Measurements from ENCODE around the gene TRIO. TPM values are rescaled to one million over a fixed set of nuclear protein-coding genes. Genes with fewer than 3 reads are reported as not detected.
A peak's percentile ranks its signal among the peaks of the same experiment; 100 is the strongest.

Gene TRIO
- total RNA-seq, 1 donor from 2014 or later, result 163 TPM

DNA sequence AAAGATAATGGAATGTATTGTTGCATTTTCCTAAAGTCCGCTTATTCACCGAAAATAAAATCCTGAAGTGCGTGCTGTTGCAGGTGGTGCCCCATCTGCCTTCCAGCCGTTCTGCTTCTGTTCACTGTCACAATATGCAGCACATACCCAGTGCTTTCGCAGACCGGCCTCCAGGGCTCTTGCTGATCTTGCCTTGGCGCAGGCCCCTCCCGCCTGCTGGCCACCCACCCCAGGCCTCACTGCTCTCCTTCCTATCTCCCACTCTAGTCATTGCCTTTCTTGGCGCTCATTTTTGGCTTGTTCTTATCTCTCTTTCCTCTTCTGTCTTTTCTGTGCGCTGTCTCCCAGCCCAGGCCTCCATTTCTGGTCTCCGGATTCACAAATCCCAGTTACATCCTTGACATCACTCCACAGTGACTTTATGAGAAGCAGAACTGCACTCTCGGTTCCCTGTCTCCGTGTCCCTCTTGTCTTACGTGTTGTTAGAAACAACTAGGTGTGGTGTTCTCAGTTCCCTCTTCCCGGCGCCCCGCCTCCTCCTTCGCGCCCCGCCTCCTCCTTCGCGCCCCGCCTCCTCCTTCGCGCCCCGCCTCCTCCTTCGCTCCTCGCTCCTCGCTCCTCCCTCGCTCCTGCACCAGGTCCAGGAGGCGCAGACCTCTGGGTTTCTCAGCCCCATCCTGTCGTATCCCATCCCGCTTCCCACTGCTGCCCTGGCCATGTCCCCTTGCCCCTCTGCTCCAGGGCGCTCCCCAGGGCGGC is 236.8 kb downstream of the TRIO start:
- DNase-seq (ENCODE audit: low spot score, unreplicated experiment), result no peak

DNA sequence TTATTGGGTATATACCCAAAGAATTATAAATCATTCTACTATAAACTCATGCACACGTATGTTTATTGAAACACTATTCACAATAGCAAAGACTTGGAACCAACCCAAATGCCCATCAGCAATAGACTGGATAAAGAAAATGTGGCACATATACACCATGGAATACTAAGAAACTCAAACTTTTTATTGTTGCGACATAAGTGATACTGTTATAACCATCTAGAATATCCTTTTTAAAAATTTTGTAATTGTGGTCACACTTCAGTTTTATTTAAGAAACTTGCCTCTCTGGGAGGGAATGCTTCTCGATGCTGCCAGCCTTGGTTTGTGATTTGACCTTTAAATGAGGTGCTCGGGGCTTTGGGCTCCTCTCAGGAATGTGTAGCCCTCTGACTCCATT is 237.6 kb downstream of the TRIO start:
- TF ChIP-seq CTCF (IDR thresholded peaks at IDR 0.05; ENCODE audit: unreplicated experiment), result no peak
- H3K4me1 Mint-ChIP-seq (ENCODE audit: low read depth), result no peaks in the 10 kb centered on the region
- H3K27ac Mint-ChIP-seq, result no peak overlapping the region
- peaks cover 35% of the 10 kb centered on the region for H3K36me3 Mint-ChIP-seq (ENCODE audit: insufficient read depth)
- no peaks in the 10 kb centered on the region for H3K9me3 Mint-ChIP-seq (ENCODE audit: low read depth)
- no peak for DNase-seq (ENCODE audit: low spot score, unreplicated experiment)
- no peaks in the 10 kb centered on the region for H3K27me3 Mint-ChIP-seq
- no peak overlapping the region for H3K4me3 Mint-ChIP-seq (ENCODE audit: low read depth)

More for the DNA sequence above, 236.8 kb downstream of the TRIO start:
- Mint-ChIP-seq H3K9me3 (ENCODE audit: low read depth) (no peaks in the 10 kb centered on the region), H3K36me3 (ENCODE audit: insufficient read depth) (peaks cover 36% of the 10 kb centered on the region), H3K27me3 (no peaks in the 10 kb centered on the region), H3K4me3 (ENCODE audit: low read depth) (no peak overlapping the region), H3K27ac (peak overlapping the region; percentile 44), H3K4me1 (ENCODE audit: low read depth) (no peaks in the 10 kb centered on the region)
- TF ChIP-seq CTCF (IDR thresholded peaks at IDR 0.05; ENCODE audit: unreplicated experiment), result no peak

DNA sequence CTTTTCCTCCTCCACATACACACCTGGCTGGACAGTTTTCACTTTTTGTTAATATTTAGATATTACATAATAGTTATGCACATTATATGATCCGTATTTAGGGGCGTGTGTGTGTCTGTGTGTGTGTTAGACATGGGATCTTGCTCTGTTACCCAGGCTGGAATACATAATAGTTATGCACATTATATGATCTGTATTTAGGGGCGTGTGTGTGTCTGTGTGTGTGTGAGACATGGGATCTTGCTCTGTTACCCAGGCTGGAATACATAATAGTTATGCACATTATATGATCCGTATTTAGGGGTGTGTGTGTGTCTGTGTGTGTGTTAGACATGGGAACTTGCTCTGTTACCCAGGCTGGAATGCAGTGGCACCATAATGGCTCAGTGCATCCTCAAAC is 239.5 kb downstream of the TRIO start:
- peaks cover 39% of the 10 kb centered on the region for H3K36me3 Mint-ChIP-seq (ENCODE audit: insufficient read depth)

GRCh38 chr5:14383923-14384322 is 240.8 kb downstream of the TRIO start:
- Mint-ChIP-seq H3K9me3 (ENCODE audit: low read depth) (no peaks in the 10 kb centered on the region), H3K27ac (peak overlapping the region; percentile 14), H3K4me1 (ENCODE audit: low read depth) (no peaks in the 10 kb centered on the region), H3K27me3 (no peaks in the 10 kb centered on the region), H3K4me3 (ENCODE audit: low read depth) (no peak overlapping the region), H3K36me3 (ENCODE audit: insufficient read depth) (peaks cover 38% of the 10 kb centered on the region)
- no peak for DNase-seq (ENCODE audit: low spot score, unreplicated experiment)
- TF ChIP-seq CTCF (IDR thresholded peaks at IDR 0.05; ENCODE audit: unreplicated experiment), result no peak

More for the DNA sequence above, 239.5 kb downstream of the TRIO start:
- H3K9me3 Mint-ChIP-seq (ENCODE audit: low read depth), result no peaks in the 10 kb centered on the region
- H3K4me1 Mint-ChIP-seq (ENCODE audit: low read depth), result no peaks in the 10 kb centered on the region
- DNase-seq (ENCODE audit: low spot score, unreplicated experiment), result no peak
- H3K27ac Mint-ChIP-seq, result peak overlapping the region; percentile 47
- H3K4me3 Mint-ChIP-seq (ENCODE audit: low read depth), result no peak overlapping the region
- no peak for TF ChIP-seq CTCF (IDR thresholded peaks at IDR 0.05; ENCODE audit: unreplicated experiment)
- H3K27me3 Mint-ChIP-seq, result no peaks in the 10 kb centered on the region

GRCh38 chr5:14385019-14385418 is 241.9 kb downstream of the TRIO start:
- H3K9me3 Mint-ChIP-seq (ENCODE audit: low read depth), result no peaks in the 10 kb centered on the region
- no peak overlapping the region for H3K4me3 Mint-ChIP-seq (ENCODE audit: low read depth)
- DNase-seq (ENCODE audit: low spot score, unreplicated experiment), result no peak
- H3K27ac Mint-ChIP-seq, result no peak overlapping the region
- no peak for TF ChIP-seq CTCF (IDR thresholded peaks at IDR 0.05; ENCODE audit: unreplicated experiment)
- H3K36me3 Mint-ChIP-seq (ENCODE audit: insufficient read depth), result peaks cover 35% of the 10 kb centered on the region
- no peaks in the 10 kb centered on the region for H3K4me1 Mint-ChIP-seq (ENCODE audit: low read depth)
- H3K27me3 Mint-ChIP-seq, result no peaks in the 10 kb centered on the region

Data from progenitor cell of endocrine pancreas (in vitro differentiated cells).